Fibroblast of villous mesenchyme (primary cell): ENCODE data around the gene NHLH1. TPM values are rescaled to one million over a fixed set of nuclear protein-coding genes. Genes with fewer than 3 reads are reported as not detected.

ENCODE experiments used
- DNase-seq: peaks from one replicate; pipeline ENCODE4 v3.0.0-alpha.2; 2010; ENCODE audit warnings: low read depth
- H3K4me3 ChIP-seq: 2 replicates; pipeline ENCODE4 v1.5.1; 2011; ENCODE audit warnings: low read depth, mild to moderate bottlenecking, low read length
- CTCF ChIP-seq: IDR thresholded peaks from 2 replicates; pipeline ENCODE4 v1.5.1; 2012; ENCODE audit warnings: low read depth, mild to moderate bottlenecking, low read length; ENCODE audit not compliant: insufficient read depth
- total RNA-seq: library from RNA; depleted of rRNA; stranded (reverse); fragments of >200 nt; gene quantifications from 2 replicates; pipeline ENCODE4 v1.2.3, GENCODE V29; 2012

Gene NHLH1
- total RNA-seq, 1 donor, result not detected

DNA sequence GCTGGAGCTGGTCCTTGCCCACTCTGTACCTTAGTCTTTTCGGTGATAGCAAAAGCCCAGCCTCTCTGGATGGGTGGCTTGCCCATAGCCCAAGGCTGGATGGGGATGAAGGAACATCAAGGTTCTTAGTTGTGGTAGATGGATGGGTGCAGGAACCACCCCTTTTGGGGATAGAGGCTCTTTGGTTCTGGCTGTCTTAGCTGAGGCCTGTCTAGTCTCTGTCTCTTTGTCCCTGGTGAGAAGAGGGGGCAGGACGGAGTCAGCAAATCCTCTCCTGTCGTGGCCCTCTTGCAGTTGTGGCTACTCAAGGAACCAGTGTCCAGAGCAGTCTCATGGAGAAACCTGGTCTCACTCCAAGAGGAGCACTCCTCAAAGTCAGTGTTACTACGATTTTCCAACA, 42.0 kb downstream of the NHLH1 start:
- no peak overlapping the region for H3K4me3 ChIP-seq
- no peak for DNase-seq
- no peak for TF ChIP-seq CTCF

DNA sequence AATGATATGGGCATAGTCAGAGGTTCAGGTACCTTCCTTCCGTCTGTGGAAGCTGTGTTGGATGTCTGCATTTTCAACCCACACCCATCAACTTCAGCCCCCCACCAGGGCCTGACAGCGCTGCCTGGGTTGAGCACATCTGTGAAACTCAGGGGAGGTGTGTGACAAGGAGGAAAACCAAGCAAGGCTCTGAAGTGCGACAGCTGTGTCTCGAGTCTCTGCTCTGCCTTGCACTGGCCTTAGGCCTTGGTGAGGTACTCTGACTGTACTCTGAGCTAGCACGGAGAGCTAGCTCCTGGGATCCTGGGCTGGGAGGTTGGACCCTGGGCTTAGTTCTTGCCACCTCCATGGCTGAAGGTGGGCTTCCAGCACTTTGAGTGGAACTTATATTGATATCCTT, 42.6 kb downstream of the NHLH1 start:
- no peak overlapping the region for H3K4me3 ChIP-seq
- TF ChIP-seq CTCF, result no peak
- no peak for DNase-seq

- no peak for DNase-seq
- H3K4me3 ChIP-seq, result no peak overlapping the region
- no peak for TF ChIP-seq CTCF
Measured at GRCh38 chr1:160410406-160411005, 43.6 kb downstream of the NHLH1 start.

DNA sequence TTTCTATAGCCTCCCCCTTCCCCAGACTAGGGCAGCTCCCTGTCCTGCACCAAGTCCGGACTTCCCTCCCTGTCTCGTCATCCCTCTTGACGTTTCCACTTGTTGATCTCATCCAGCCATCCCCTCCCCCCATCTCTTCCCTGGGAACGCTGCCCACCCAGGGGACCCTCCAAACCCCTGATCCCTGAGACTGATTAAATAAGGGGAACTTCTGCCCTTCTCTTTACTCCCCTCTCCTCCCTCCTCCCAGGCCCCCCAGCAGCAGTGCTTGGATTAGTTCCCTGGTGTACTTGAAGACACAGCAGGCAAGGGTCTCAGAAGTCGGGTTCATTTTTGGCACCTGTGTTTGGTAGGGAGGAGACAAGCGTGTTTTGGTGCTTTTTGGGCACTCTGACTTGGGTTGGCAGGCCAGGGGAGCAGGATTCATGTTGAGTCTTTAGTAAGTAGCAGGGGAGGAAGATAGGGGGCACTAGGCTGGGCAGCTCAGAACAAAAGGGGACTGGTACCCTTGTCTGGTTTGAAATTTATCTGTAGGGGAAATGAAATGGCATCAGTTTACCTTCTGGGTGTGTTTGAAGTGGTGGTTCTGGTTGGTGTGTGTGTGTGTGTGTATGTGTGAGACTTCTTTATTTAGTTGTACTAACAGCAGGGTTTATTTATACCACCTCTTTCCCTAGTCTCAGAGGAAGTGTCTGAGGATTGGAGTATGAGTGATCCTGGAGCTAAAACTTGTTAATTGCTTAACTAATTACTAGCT, 44.6 kb downstream of the NHLH1 start:
- H3K4me3 ChIP-seq, result no peak overlapping the region
- DNase-seq, result no peak
- TF ChIP-seq CTCF, result peak; percentile 11

- DNase-seq, result no peak
- H3K4me3 ChIP-seq, result no peak overlapping the region
- TF ChIP-seq CTCF, result no peak
Measured at GRCh38 chr1:160412028-160412362, 45.1 kb downstream of the NHLH1 start.

GRCh38 chr1:160413716-160414115, 46.8 kb downstream of the NHLH1 start:
- TF ChIP-seq CTCF, result no peak
- DNase-seq, result no peak

More at GRCh38 chr1:160413716-160414115, 46.8 kb downstream of the NHLH1 start:
- H3K4me3 ChIP-seq, result no peak overlapping the region
